Left lung (tissue), 10 donors: Measurements from ENCODE around the gene BCAP31. TPM values are rescaled to one million over a fixed set of nuclear protein-coding genes. Genes with fewer than 3 reads are reported as not detected.

Experiments
- ATAC-seq: fragments of 200-7000 bp; cut with Tn5 transposase; one replicate; pipeline ENCODE4 v1.9.1; 2020; ENCODE audit warnings: moderate library complexity
- DNase-seq, 4 donors: peaks; one replicate each; pipeline ENCODE4 v3.0.0-alpha.2; 2013 to 2020
- H3K27ac ChIP-seq, 2 donors: fragments of 200-600 bp; sonication (generic) in 1 of 2; one replicate each; pipeline versions ENCODE4 v1.5.0 to v1.8.0; 2020 to 2021
- H3K27me3 ChIP-seq, 2 donors: fragments of 200-600 bp; sonication (generic) in 1 of 2; one replicate each; pipeline versions ENCODE4 v1.5.0 to v1.8.0; 2020 to 2021
- H3K36me3 ChIP-seq, 2 donors: fragments of 200-600 bp; sonication (generic) in 1 of 2; one replicate each; pipeline versions ENCODE4 v1.5.0 to v1.8.0; 2020 to 2021
- H3K4me1 ChIP-seq, 2 donors: fragments of 200-600 bp; one replicate each; pipeline ENCODE4 v1.8.0; 2021
- H3K4me3 ChIP-seq, 2 donors: fragments of 200-600 bp; sonication (generic) in 1 of 2; one replicate each; pipeline versions ENCODE4 v1.5.0 to v1.8.0; 2020 to 2021; ENCODE audit warnings: mild to moderate bottlenecking in 1 of 2
- H3K9me3 ChIP-seq, 2 donors: fragments of 200-600 bp; sonication (generic) in 1 of 2; one replicate each; pipeline versions ENCODE4 v1.5.0 to v1.8.0; 2020 to 2021
- intact Hi-C, 2 donors: fragments of 100-400 bp; cut with DNase I; formaldehyde crosslinking; loops; one replicate each; pipeline versions ENCODE4 v1.11.2 to v1.14.2; 2022
- polyA plus RNA-seq, 6 donors: library from polyadenylated mRNA; unstranded; fragments of 120-200 nt; gene quantifications; one replicate each; pipeline ENCODE4 v1.2.1, GENCODE V29; 2013; ENCODE audit not compliant: insufficient read length in 6 of 6
- total RNA-seq, 2 donors: library from RNA; stranded (reverse); fragmentation: NEBNext Ultra II Directional; extraction: Animal tissue kit (Norgen Biotek cat#: 25700); gene quantifications; one replicate each; pipeline ENCODE4 v1.2.1, GENCODE V29; 2021
- TF ChIP-seq, protein P1 (sequence below), 2 donors: fragments of 200-600 bp; sonication (generic) in 1 of 2; IDR thresholded peaks; one replicate each; pipeline versions ENCODE4 v1.5.0 to v1.8.0; 2021; ENCODE audit warnings: antibody characterized with exemption in 2 of 2
- donor health status: DM: no; HTN: yes; CAD: no.
- donor health status: DM: no; HTN: no; CAD: no.

The BCAP31 gene
- total and polyA plus RNA-seq, 8 donors: 126 to 243 (median 138) TPM

- ATAC-seq (no peak), DNase-seq (no peak)
- Histone ChIP-seq H3K9me3 (no peaks in the 10 kb centered on the region), H3K27me3 (no peaks in the 10 kb centered on the region), H3K36me3 (peaks cover 0 to 41% of the 10 kb centered on the region in 2 donors), H3K4me3 (no peak overlapping the region), H3K4me1 (peaks cover 0 to 3% of the 10 kb centered on the region in 2 donors), H3K27ac (no peak overlapping the region)
- intact Hi-C loops: no loop called here
- TF ChIP-seq, protein P1, sequence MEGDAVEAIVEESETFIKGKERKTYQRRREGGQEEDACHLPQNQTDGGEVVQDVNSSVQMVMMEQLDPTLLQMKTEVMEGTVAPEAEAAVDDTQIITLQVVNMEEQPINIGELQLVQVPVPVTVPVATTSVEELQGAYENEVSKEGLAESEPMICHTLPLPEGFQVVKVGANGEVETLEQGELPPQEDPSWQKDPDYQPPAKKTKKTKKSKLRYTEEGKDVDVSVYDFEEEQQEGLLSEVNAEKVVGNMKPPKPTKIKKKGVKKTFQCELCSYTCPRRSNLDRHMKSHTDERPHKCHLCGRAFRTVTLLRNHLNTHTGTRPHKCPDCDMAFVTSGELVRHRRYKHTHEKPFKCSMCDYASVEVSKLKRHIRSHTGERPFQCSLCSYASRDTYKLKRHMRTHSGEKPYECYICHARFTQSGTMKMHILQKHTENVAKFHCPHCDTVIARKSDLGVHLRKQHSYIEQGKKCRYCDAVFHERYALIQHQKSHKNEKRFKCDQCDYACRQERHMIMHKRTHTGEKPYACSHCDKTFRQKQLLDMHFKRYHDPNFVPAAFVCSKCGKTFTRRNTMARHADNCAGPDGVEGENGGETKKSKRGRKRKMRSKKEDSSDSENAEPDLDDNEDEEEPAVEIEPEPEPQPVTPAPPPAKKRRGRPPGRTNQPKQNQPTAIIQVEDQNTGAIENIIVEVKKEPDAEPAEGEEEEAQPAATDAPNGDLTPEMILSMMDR (IDR thresholded peaks at IDR 0.05): no peak
These were observed 12.1 kb upstream of the BCAP31 start for GRCh38 chrX:153736071-153736820.

DNA sequence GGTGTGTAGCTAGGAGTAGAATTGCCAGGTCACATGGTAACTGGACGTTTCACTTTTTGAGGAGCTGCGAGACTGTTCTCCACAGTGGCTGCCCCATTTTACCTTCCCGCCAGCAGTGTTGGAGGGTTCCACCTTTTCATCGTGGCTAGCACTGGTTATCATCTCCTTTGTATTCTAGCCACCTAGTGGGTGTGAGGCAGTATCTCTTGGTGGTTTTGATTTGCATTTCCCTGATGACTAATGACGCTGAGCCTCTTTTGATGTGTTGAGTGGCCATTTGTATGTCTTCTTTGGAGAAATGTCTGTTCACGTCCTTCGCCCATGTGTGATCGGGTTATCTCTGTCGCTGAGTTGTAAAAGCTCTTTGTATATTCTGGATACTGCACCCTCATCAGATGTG lies 11.1 kb upstream of the BCAP31 start:
- no peaks in the 10 kb centered on the region for H3K27me3 ChIP-seq
- peaks cover 0 to 3% of the 10 kb centered on the region in 2 donors for H3K4me1 ChIP-seq
- no peak for ATAC-seq
- no peaks in the 10 kb centered on the region for H3K9me3 ChIP-seq
- TF ChIP-seq, protein P1 (IDR thresholded peaks at IDR 0.05): no peak
- no peak for DNase-seq
- no peak overlapping the region for H3K4me3 ChIP-seq
- H3K36me3 ChIP-seq: peaks cover 0 to 33% of the 10 kb centered on the region in 2 donors
- intact Hi-C loops: no loop called here
- H3K27ac ChIP-seq: no peak overlapping the region

DNA sequence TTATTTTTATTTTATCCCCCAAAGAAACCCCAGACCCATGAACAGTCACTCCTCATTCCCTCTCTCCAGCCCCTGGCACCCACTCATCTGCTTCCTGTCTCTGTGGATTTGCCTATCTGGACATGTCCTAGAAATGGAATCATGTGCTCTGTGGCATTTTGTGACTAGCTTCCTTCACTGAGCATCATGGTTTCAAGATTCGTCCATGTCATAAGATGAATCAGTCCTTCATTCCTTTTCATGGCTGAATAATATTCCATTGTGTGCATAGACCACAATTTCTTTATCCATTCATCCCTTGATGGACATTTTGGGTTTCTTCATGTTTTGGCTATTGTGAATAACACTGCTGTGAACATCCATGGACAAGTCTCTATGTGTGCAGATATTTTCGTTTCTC lies 10.7 kb upstream of the BCAP31 start:
- ATAC-seq (no peak), DNase-seq (no peak)
- Histone ChIP-seq H3K27me3 (no peaks in the 10 kb centered on the region), H3K27ac (no peak overlapping the region), H3K36me3 (peaks cover 0 to 29% of the 10 kb centered on the region in 2 donors), H3K9me3 (no peaks in the 10 kb centered on the region), H3K4me1 (peaks cover 0 to 3% of the 10 kb centered on the region in 2 donors), H3K4me3 (no peak overlapping the region)
- intact Hi-C loops: no loop called here
- TF ChIP-seq, protein P1 (IDR thresholded peaks at IDR 0.05): no peak

DNA sequence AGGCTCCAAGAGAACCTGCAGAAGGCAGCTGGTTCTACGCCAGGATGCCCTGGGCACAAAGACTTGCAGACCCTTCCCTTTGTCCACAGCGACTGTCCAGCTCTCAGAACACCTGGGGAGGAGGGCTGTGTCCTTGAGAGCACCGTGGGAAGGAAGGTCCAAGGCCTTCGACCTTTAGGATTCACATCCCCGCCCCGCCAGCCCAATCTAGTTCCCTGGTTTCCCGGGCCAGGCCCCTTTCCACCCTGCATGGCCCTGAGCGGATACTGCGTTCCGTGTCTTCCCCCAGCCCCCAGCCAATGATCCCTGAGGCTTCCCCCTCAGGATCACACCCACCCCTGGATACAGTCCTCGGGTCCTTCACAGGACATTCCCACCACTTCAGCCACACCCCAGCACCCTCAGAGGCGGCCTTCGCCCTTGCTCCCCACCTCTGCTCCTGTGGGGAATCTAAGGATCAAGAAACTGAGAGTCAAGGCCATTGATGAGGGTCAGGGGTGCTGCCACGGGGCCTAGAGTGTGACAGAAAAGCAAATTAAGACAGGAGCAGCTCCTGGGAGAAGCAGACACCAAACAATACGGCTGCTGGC lies 9.6 kb upstream of the BCAP31 start:
- Histone ChIP-seq H3K27me3 (no peaks in the 10 kb centered on the region), H3K4me3 (no peak overlapping the region), H3K4me1 (peaks cover 0 to 3% of the 10 kb centered on the region in 2 donors), H3K27ac (no peak overlapping the region), H3K9me3 (no peaks in the 10 kb centered on the region), H3K36me3 (peaks cover 0 to 30% of the 10 kb centered on the region in 2 donors)
- DNase-seq (no peak), ATAC-seq (no peak)
- TF ChIP-seq, protein P1 (IDR thresholded peaks at IDR 0.05): no peak
- intact Hi-C loops: no loop called here

GRCh38 chrX:153732401-153732800 lies 8.2 kb upstream of the BCAP31 start:
- peak overlapping the region in 1 of 2 donors; percentile 50 for H3K27ac ChIP-seq
- no peaks in the 10 kb centered on the region for H3K27me3 ChIP-seq
- intact Hi-C loops: no loop called here
- peaks cover 0 to 19% of the 10 kb centered on the region in 2 donors for H3K36me3 ChIP-seq
- ATAC-seq (peak; percentile 27), DNase-seq (no peak)
- no peaks in the 10 kb centered on the region for H3K9me3 ChIP-seq
- H3K4me1 ChIP-seq: peaks cover 5 to 16% of the 10 kb centered on the region in 2 donors
- TF ChIP-seq, protein P1 (IDR thresholded peaks at IDR 0.05): no peak
- no peak overlapping the region for H3K4me3 ChIP-seq
